ENCODE data around the gene CCDC39.

- TF ChIP-seq, protein P1, sequence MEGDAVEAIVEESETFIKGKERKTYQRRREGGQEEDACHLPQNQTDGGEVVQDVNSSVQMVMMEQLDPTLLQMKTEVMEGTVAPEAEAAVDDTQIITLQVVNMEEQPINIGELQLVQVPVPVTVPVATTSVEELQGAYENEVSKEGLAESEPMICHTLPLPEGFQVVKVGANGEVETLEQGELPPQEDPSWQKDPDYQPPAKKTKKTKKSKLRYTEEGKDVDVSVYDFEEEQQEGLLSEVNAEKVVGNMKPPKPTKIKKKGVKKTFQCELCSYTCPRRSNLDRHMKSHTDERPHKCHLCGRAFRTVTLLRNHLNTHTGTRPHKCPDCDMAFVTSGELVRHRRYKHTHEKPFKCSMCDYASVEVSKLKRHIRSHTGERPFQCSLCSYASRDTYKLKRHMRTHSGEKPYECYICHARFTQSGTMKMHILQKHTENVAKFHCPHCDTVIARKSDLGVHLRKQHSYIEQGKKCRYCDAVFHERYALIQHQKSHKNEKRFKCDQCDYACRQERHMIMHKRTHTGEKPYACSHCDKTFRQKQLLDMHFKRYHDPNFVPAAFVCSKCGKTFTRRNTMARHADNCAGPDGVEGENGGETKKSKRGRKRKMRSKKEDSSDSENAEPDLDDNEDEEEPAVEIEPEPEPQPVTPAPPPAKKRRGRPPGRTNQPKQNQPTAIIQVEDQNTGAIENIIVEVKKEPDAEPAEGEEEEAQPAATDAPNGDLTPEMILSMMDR (IDR thresholded peaks at IDR 0.05) = no peak
- TF ChIP-seq EP300 (IDR thresholded peaks at IDR 0.05) (no peak), POLR2A (IDR thresholded peaks at IDR 0.05) (no peak)
Observed at GRCh38 chr3:180684807-180685206, 5.5 kb upstream of the CCDC39 start.

Data from ovary (tissue), 3 donors.